Mammary epithelial cell (primary cell): ENCODE measurements around the gene ABCA4.

Experiments used
- EZH2 ChIP-seq: IDR thresholded peaks from 2 replicates; pipeline ENCODE4 v1.6.1; 2012; ENCODE audit warnings: low read length, inconsistent platforms, borderline replicate concordance
- TF ChIP-seq, protein P1 (sequence below), 2 donors: IDR thresholded peaks in 1 of 2; conservative IDR thresholded peaks in 1 of 2; 2 replicates each; pipeline ENCODE4 v1.5.1; 2011 to 2012; ENCODE audit warnings: inconsistent platforms in 2 of 2, low read length in 2 of 2, mild to moderate bottlenecking in 2 of 2, control low read depth in 1 of 2, low read depth in 1 of 2; ENCODE audit not compliant: insufficient read depth in 1 of 2; ENCODE audit errors: extremely low read depth in 1 of 2

DNA sequence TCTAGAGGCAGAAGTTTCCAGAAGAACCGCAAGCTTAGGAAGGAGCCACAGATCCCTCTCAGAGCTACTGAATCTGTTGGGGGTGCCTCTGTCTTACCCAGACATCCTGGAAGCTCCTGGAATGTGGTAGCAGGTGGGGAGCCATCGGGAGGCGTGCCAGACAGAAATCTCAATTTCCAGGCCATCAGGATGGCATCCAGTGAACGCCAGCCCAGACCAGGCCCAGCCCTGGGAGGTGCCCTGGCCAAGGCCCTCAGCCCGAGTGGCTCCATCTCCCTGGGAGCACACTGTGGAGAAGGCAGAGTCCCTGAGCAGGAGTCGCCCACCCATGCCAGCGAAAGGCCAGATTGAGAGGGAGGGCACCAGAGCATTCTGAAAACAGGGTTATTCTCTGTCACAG is 2.5 kb downstream of the ABCA4 start:
- TF ChIP-seq, protein P1, sequence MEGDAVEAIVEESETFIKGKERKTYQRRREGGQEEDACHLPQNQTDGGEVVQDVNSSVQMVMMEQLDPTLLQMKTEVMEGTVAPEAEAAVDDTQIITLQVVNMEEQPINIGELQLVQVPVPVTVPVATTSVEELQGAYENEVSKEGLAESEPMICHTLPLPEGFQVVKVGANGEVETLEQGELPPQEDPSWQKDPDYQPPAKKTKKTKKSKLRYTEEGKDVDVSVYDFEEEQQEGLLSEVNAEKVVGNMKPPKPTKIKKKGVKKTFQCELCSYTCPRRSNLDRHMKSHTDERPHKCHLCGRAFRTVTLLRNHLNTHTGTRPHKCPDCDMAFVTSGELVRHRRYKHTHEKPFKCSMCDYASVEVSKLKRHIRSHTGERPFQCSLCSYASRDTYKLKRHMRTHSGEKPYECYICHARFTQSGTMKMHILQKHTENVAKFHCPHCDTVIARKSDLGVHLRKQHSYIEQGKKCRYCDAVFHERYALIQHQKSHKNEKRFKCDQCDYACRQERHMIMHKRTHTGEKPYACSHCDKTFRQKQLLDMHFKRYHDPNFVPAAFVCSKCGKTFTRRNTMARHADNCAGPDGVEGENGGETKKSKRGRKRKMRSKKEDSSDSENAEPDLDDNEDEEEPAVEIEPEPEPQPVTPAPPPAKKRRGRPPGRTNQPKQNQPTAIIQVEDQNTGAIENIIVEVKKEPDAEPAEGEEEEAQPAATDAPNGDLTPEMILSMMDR (conservative IDR thresholded peaks at IDR 0.05 in 1 of 2, IDR thresholded peaks at IDR 0.05 in 1 of 2; ENCODE audit: extremely low read depth in 1 of 2, insufficient read depth in 1 of 2, low read depth in 1 of 2, low read length in 2 of 2) = no peak
- no peak for TF ChIP-seq EZH2
